NT2/D1 (cell line): ENCODE results near the gene RAB1B.
A peak's percentile ranks its signal among the peaks of the same experiment; 100 is the strongest.

Experiments used
- DNase-seq: peaks from one replicate; pipeline ENCODE4 v3.0.0-alpha.2; 2011; ENCODE audit warnings: low read depth, low spot score
- H3K27me3 ChIP-seq: 2 replicates; pipeline ENCODE4 v1.6.0; 2011; ENCODE audit warnings: mild to moderate bottlenecking; ENCODE audit not compliant: insufficient read length, insufficient read depth
- H3K36me3 ChIP-seq: 2 replicates; pipeline ENCODE4 v1.6.1; 2011; ENCODE audit warnings: mild to moderate bottlenecking, low read length, mixed read lengths; ENCODE audit not compliant: insufficient read depth, insufficient read length
- H3K4me1 ChIP-seq: 2 replicates; pipeline ENCODE4 v1.5.1; 2011; ENCODE audit not compliant: insufficient read depth, insufficient read length
- H3K4me3 ChIP-seq: 2 replicates; pipeline ENCODE4 v1.5.1; 2011; ENCODE audit warnings: low read depth; ENCODE audit not compliant: insufficient read length
- H3K9ac ChIP-seq: 2 replicates; pipeline ENCODE4 v1.6.0; 2011; ENCODE audit warnings: low read depth; ENCODE audit not compliant: insufficient read length
- H3K9me3 ChIP-seq: 2 replicates; pipeline ENCODE4 v1.5.1; 2011; ENCODE audit warnings: mild to moderate bottlenecking, low read length; ENCODE audit not compliant: insufficient read depth
- SUZ12 ChIP-seq: IDR thresholded peaks from 2 replicates; pipeline ENCODE4 v1.6.1; 2011; ENCODE audit not compliant: insufficient read length, insufficient read depth; ENCODE audit errors: extremely low read depth
- YY1 ChIP-seq: IDR thresholded peaks from 2 replicates; pipeline ENCODE4 v1.6.1; 2011; ENCODE audit not compliant: insufficient read length, insufficient read depth
- ZNF274 ChIP-seq: IDR thresholded peaks from 2 replicates; pipeline ENCODE4 v1.6.1; 2011; ENCODE audit warnings: mild to moderate bottlenecking, low read depth, low read length

Gene RAB1B

GRCh38 chr11:66285250-66285947 lies 17.0 kb downstream of the RAB1B start:
- peaks cover 9% of the 10 kb centered on the region for H3K27me3 ChIP-seq
- DNase-seq: no peak
- TF ChIP-seq SUZ12 (no peak), YY1 (no peak), ZNF274 (no peak)
- H3K4me1 ChIP-seq: peaks cover 37% of the 10 kb centered on the region
- no peaks in the 10 kb centered on the region for H3K9me3 ChIP-seq
- no peak overlapping the region for H3K9ac ChIP-seq
- no peak overlapping the region for H3K4me3 ChIP-seq
- H3K36me3 ChIP-seq: peaks cover 50% of the 10 kb centered on the region

GRCh38 chr11:66286699-66287098 lies 18.3 kb downstream of the RAB1B start:
- H3K4me3 ChIP-seq: no peak overlapping the region
- H3K36me3 ChIP-seq: peaks cover 45% of the 10 kb centered on the region
- H3K4me1 ChIP-seq: peaks cover 29% of the 10 kb centered on the region
- H3K9me3 ChIP-seq: no peaks in the 10 kb centered on the region
- H3K9ac ChIP-seq: no peak overlapping the region
- peaks cover 21% of the 10 kb centered on the region for H3K27me3 ChIP-seq
- DNase-seq: no peak
- no peak for TF ChIP-seq SUZ12
- TF ChIP-seq YY1: no peak
- TF ChIP-seq ZNF274: no peak

GRCh38 chr11:66287211-66287888 lies 18.9 kb downstream of the RAB1B start:
- TF ChIP-seq YY1 (no peak), SUZ12 (no peak), ZNF274 (no peak)
- no peak for DNase-seq
- no peaks in the 10 kb centered on the region for H3K9me3 ChIP-seq
- H3K9ac ChIP-seq: peak overlapping the region; percentile 95
- H3K4me1 ChIP-seq: peaks cover 28% of the 10 kb centered on the region
- H3K36me3 ChIP-seq: peaks cover 43% of the 10 kb centered on the region
- no peak overlapping the region for H3K4me3 ChIP-seq
- peaks cover 27% of the 10 kb centered on the region for H3K27me3 ChIP-seq

GRCh38 chr11:66287889-66288670 lies 19.6 kb downstream of the RAB1B start:
- no peak for DNase-seq
- peak overlapping the region; percentile 90 for H3K4me3 ChIP-seq
- TF ChIP-seq YY1 (no peak), ZNF274 (no peak), SUZ12 (no peak)
- H3K4me1 ChIP-seq: peaks cover 29% of the 10 kb centered on the region
- H3K27me3 ChIP-seq: peaks cover 35% of the 10 kb centered on the region
- H3K9ac ChIP-seq: peak overlapping the region; percentile 95
- no peaks in the 10 kb centered on the region for H3K9me3 ChIP-seq
- peaks cover 43% of the 10 kb centered on the region for H3K36me3 ChIP-seq

GRCh38 chr11:66288671-66289547 lies 20.5 kb downstream of the RAB1B start, which contains the start of gene YIF1A:
Gene YIF1A (minus strand): TSS chr11:66289143. CDS start chr11:66288985, 158 bp downstream.
- peak; percentile 98 for DNase-seq
- H3K9me3 ChIP-seq: no peaks in the 10 kb centered on the region
- peak within 1 kb of the TSS; percentile 95 for H3K9ac ChIP-seq
- peaks cover 39% of the 10 kb centered on the region for H3K36me3 ChIP-seq
- peak within 1 kb of the TSS; percentile 90 for H3K4me3 ChIP-seq
- peaks cover 26% of the 10 kb centered on the region for H3K4me1 ChIP-seq
- H3K27me3 ChIP-seq: peaks cover 43% of the 10 kb centered on the region
- peak; percentile 39 for TF ChIP-seq YY1
- no peak for TF ChIP-seq ZNF274
- no peak for TF ChIP-seq SUZ12

- Histone ChIP-seq H3K4me3 (peak overlapping the region; percentile 90), H3K9ac (peak overlapping the region; percentile 77), H3K9me3 (no peaks in the 10 kb centered on the region), H3K36me3 (peaks cover 30% of the 10 kb centered on the region), H3K27me3 (peaks cover 49% of the 10 kb centered on the region), H3K4me1 (peaks cover 24% of the 10 kb centered on the region)
- DNase-seq: peak; percentile 72
- no peak for TF ChIP-seq ZNF274
- TF ChIP-seq YY1: no peak
- TF ChIP-seq SUZ12: no peak
Observed at GRCh38 chr11:66289548-66290329, 21.3 kb downstream of the RAB1B start.
